ENCODE results near the gene SOS1.
"Not testable (repeated sequence)": the region's sequence is repeated elsewhere in the genome, so short reads cannot be mapped to it uniquely, and the experiment has no call there.

The SOS1 gene

GRCh38 chr2:39138837-39139211, 18.0 kb upstream of the SOS1 start:
- no peak for DNase-seq (ENCODE audit: low spot score)

- DNase-seq (ENCODE audit: low spot score), result not testable (repeated sequence)
These were observed 17.5 kb upstream of the SOS1 start for GRCh38 chr2:39138187-39138836.

DNA sequence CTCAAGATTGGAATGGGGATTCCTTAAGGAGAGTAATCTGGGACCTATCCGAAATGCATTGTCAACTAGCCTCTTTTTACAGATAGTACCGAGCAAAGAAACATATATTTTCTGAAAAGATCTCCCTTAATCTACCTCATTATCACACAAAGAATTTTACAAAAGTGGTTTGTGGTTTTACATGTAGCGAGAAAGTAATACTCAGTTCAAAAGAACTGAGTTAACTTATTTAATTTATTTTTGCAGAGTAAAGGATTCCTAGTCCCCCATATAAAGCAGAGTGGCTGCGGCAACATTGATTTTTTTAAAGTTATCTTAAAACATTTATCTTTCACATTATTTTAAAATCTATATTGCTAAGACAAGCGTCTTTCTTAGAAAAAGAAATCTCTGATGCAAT, 15.9 kb upstream of the SOS1 start:
- DNase-seq (ENCODE audit: low spot score), result no peak

DNA sequence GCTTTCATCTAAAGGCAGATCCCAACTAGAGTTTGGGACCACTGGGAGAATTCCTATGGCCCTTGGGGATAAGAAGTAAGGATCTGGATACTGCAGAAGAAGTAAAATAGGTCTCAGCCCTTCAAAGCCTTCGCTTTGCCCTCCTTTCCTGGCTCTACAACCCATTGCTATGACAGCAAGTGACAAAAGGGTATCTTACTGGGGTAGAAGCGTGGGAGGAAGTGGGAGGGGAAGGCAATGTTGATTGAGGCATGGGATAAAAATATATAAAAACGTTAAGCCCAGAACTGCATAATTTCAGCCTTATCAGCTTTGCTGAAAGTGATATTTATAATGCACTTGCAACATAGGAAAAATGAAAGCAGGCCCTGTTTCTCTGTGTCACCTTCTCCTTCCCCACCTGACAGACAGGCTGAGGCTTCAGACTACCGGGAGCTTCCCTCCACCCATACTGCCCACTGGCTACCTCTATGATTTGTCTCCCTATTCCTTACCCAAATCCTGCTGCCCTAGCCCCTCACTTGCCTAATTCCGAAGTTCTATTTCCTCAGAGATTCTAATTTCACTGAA, 14.9 kb upstream of the SOS1 start:
- no peak for DNase-seq (ENCODE audit: low spot score)

DNA sequence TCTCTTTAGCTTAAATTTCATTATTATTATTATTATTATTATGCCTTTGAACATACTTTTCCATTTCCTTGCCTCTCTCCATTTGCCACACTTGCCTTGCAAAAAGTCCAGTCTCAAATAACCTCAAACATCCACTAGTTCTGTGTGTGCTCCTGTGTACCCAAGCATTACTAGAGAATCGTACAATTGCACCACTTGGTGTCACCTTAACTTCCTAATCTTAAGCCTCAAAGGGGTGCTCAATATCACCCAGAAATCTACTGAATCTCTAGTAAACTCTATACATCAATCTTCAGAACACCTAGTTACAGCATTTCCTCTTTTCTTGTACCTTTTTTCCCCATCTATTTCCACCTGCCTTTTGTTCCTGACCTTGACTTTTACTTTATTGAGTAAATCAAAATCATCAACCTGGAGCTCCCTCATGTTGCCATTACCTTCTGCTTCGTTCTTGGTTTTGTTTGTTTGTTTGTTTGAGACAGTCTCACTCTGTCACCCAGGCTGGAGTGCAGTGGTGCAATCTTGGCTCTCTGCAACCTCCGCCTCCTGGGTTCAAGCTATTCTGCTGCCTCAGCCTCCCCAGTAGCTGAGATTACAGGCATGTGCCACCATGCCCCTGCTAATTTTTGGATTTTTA, 12.5 kb upstream of the SOS1 start:
- DNase-seq (ENCODE audit: low spot score), result no peak

DNA sequence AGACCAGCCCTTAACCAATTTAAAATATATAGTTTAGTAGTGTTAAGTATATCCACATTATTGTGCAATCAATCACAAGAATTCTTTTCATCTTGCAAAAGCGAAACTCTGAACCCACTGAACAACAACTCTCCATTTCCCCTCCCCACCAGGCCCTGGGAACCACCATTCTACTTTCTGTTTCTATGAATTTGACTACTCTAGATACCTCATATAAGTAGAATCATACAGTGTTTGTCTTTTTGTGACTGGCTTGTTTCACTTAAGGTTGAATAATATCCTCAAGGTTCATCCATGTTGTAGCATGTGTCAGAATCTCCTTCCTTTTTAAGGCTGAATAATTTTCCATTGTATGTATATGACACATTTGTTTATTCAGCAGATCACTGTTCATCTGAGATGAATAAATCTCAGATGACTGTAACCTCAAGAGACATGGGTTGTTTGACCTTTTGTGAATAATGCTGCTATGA, 8.1 kb upstream of the SOS1 start:
- no peak for DNase-seq (ENCODE audit: low spot score)

DNA sequence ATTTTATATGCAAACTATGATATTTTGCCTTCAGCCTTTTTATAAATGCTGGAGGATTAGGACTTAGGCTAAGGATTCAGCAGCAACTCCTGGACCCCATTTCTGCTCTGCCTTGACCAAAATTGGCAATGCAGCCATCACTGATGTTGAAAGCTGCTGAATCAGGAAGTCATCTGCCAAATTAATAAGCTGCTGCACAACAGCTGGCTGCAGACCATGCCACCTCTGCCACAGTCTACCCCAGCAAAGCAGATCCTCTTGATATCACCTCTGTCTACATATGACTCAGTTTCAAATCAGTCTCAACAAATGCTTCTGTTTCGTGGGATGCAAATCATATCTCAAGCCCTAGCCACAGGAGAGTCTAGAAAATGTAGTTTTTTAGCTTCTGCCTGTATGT, 7.1 kb upstream of the SOS1 start:
- no peak for DNase-seq (ENCODE audit: low spot score)

DNA sequence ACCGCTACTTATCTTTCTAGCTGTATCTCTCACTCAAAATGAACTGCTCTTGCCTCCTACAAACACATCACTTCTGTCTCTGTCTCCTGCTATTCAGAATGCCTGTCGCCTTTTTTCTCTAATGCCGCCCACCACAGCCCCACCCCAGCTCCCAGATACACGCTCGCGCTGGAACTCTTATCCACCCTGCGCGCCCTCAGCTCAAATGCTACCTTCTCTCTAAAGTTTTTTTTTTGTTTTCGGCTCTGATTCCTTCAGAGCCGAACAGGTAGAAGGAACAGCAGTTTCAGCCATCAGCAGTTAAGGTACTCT, 3.9 kb upstream of the SOS1 start:
- no peak for DNase-seq (ENCODE audit: low spot score)

DNA sequence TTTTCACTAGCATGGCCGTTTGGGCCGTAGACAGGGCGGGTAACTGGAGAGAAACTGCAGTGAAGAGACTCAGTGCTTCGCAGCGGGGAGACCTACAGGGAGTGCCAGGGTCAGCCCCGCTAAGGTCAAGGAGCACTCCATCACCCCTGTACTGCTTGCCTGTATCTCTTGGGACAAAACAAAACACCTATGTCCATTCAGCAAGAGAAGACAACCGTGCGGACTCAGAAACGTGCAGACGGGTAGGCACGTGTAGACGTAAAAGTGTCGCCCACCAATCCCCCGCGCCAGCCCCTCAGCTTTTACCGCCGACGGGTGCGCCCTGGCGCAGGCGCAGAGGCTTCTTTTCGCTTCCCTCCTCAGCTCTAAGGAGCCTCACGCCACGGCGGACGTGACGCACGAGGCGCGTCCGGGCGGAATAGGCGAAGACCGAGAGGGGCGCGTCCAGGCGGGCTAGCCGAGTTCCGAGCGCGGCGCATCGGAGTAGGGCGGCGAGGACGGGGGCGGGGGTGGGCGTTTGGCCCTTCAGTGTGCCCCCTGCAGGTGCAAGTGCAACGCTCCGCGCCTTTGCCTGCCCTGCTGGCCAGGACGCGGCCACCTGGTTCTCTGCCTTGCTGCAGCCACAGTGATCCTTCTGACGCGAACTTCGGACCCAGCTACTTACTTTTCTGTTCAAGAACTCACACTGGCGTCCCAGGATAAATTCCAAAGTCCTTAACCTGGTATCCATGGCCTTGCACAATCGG, 3.3 kb upstream of the SOS1 start:
- peak; percentile 78 for DNase-seq (ENCODE audit: low spot score)

GRCh38 chr2:39123436-39123999, 2.7 kb upstream of the SOS1 start:
- no peak for DNase-seq (ENCODE audit: low spot score)

GRCh38 chr2:39121523-39122063, 742 bp upstream of the SOS1 start:
- DNase-seq (ENCODE audit: low spot score), result no peak

- DNase-seq (ENCODE audit: low spot score), result no peak
These were observed 405 bp downstream of the SOS1 start for GRCh38 chr2:39120521-39120770.

- DNase-seq (ENCODE audit: low spot score), result peak; percentile 60
These were observed 925 bp downstream of the SOS1 start for GRCh38 chr2:39119732-39120520.

DNA sequence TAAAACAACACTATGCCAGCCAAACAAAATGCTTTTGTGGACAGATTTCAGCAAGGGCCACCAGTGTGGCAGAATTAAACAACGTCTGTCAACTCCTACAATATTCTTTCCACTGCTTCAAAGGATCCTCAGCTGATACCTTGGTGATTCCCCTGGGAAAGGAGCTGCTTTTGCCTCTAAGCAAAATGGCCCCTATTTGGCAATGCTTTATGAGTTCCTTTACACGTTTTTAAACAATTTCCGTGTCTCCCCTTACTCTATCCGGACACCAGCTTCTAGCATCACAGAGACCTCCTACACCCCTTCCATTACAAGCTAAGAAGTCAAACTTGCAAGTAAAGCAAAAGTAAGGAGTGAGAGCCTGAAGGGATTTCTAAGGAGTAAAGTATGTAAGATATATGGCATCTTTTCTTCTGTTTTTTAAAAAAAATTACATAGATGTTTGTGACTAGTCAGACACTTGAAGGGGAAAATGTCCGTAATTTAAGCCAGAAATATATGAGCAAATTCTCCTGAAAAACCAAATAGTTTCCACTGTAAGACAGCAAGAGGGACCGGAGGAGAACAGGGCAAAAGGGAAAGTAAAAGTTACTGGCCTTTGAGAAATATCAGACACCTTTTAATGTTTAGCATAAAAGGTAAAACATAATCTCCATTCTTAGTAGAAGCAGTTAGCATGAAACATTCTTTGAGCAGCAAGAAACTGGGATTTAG, 1.9 kb downstream of the SOS1 start:
- DNase-seq (ENCODE audit: low spot score), result no peak

GRCh38 chr2:39115556-39115955, 5.3 kb downstream of the SOS1 start:
- DNase-seq (ENCODE audit: low spot score), result no peak

GRCh38 chr2:39114771-39115170, 6.1 kb downstream of the SOS1 start:
- DNase-seq (ENCODE audit: low spot score), result no peak

GRCh38 chr2:39109537-39109936, 11.3 kb downstream of the SOS1 start:
- DNase-seq (ENCODE audit: low spot score), result no peak

- no peak for DNase-seq (ENCODE audit: low spot score)
These were observed 12.5 kb downstream of the SOS1 start for GRCh38 chr2:39108377-39108776.

DNA sequence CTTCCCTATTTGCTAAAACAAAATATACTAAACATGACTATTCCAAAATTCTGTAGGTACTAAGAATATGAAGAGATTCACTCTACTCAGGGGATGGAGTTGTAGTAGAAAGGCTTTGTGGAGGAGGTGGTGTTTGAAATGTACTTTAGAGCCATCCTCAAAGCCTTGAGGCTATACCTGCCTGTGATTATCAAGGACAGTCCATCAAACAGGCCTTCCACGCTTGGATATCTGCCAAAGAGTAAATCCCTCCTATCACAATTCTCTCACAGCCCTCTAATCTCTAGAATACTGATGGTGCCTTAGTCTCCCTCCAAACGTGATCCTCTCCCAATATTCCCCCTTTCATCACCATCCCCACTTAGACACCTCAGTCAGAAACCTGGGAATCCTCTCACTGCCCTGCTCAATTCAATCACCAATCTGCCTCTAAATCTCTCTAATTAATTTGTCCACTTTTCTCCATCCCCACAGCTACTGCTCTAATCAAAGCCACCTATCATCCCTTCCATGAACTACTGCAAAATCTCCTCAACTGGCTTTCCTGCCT, 13.1 kb downstream of the SOS1 start:
- no peak for DNase-seq (ENCODE audit: low spot score)

GRCh38 chr2:39107156-39107555, 13.7 kb downstream of the SOS1 start:
- DNase-seq (ENCODE audit: low spot score), result no peak
